GM12878 (cell line): ENCODE measurements around the gene PUS7L. TPM values are rescaled to one million over a fixed set of nuclear protein-coding genes. Genes with fewer than 3 reads are reported as not detected.

Source experiments
- ATAC-seq: fragments of 200-7000 bp; cut with Tn5 transposase; 3 replicates; pipeline ENCODE4 v1.9.1; 2020; ENCODE audit warnings: mild to moderate bottlenecking, moderate library complexity
- BruUV-seq: library from RNA; stranded (reverse); fragments of 400-500 nt; replicated peaks from 2 replicates; lab custom pipeline; 2021; lab: Mats Ljungman, UMichigan
- CTCF ChIA-PET: fragments of 300-600 bp; sonication (Branson Sonifier 250); formaldehyde crosslinking; extraction: SDS; loops from one replicate; lab custom pipeline; 2021; ENCODE audit warnings: inconsistent platforms; lab: Yijun Ruan, JAX
- POLR2A ChIA-PET: fragments of 350-600 bp; formaldehyde crosslinking; extraction: SDS; loops from one replicate; lab custom pipeline; 2021; ENCODE audit warnings: inconsistent platforms; lab: Charles Lee
- RAD21 ChIA-PET: fragments of 300-600 bp; sonication (Branson Sonifier 250); formaldehyde crosslinking; loops from one replicate; lab custom pipeline; 2023; ENCODE audit warnings: antibody characterized with exemption; ENCODE audit not compliant: unreplicated experiment; lab: Charles Lee
- SMC1A ChIA-PET: fragments of 300-600 bp; sonication (Branson Sonifier 250); formaldehyde crosslinking; loops from one replicate; lab custom pipeline; 2023; ENCODE audit not compliant: unreplicated experiment, uncharacterized antibody; lab: Charles Lee
- DNase-seq: peaks from one replicate; pipeline ENCODE4 v3.0.0-alpha.2; 2011; ENCODE audit warnings: low read depth, low spot score
- FAIRE-seq: peaks from 3 replicates; lab custom pipeline; 2011; peaks lifted over from hg19 to GRCh38; lab: Jason Lieb, UNC
- H2AFZ ChIP-seq: 2 replicates; pipeline ENCODE4 v1.6.0; 2011; ENCODE audit warnings: low read depth, low read length, control low read depth; ENCODE audit not compliant: control insufficient read depth
- H3K27ac ChIP-seq: 2 replicates; pipeline ENCODE4 v1.5.1; 2011; ENCODE audit warnings: control low read depth; ENCODE audit not compliant: control insufficient read depth, insufficient read depth
- H3K27me3 ChIP-seq, 2 experiments: replicated peaks in 1 of 2; 2 replicates each; pipeline versions ENCODE4 v1.6.0 to v1.6.1; 2011; ENCODE audit warnings: low read length in 1 of 2; ENCODE audit not compliant: control insufficient read depth in 2 of 2, insufficient read depth in 2 of 2
- H3K36me3 ChIP-seq, 2 experiments: 2 replicates each; pipeline ENCODE4 v1.5.1; 2011; ENCODE audit warnings: low read length in 1 of 2; ENCODE audit not compliant: control insufficient read depth in 2 of 2, insufficient read depth in 2 of 2
- H3K4me1 ChIP-seq: 2 replicates; pipeline ENCODE4 v1.6.1; 2011; ENCODE audit warnings: mild to moderate bottlenecking, low read length, moderate library complexity, mixed read lengths; ENCODE audit not compliant: control insufficient read depth, insufficient read depth
- H3K4me2 ChIP-seq: 2 replicates; pipeline ENCODE4 v1.6.0; 2011; ENCODE audit warnings: control low read depth; ENCODE audit not compliant: control insufficient read depth, insufficient read depth
- H3K4me3 ChIP-seq: fragments of 200-600 bp; sonication (generic); 2 replicates; pipeline ENCODE4 v1.5.1; 2016
- H3K79me2 ChIP-seq: 2 replicates; pipeline ENCODE4 v1.6.0; 2011; ENCODE audit warnings: low read length; ENCODE audit not compliant: control insufficient read depth, insufficient read depth
- H3K9ac ChIP-seq: 2 replicates; pipeline ENCODE4 v1.8.0; 2011; ENCODE audit warnings: low read length, control low read depth, mixed read lengths; ENCODE audit not compliant: control insufficient read depth, insufficient read depth
- H3K9me3 ChIP-seq: replicated peaks from 3 replicates; pipeline ENCODE4 v1.5.1; 2011; ENCODE audit warnings: mild to moderate bottlenecking, low read length; ENCODE audit not compliant: control insufficient read depth, insufficient read depth
- H4K20me1 ChIP-seq: 2 replicates; pipeline ENCODE4 v1.6.0; 2011; ENCODE audit not compliant: control insufficient read depth, insufficient read depth
- CHD2 ChIP-seq: IDR thresholded peaks from 2 replicates; pipeline ENCODE4 v1.6.1; 2011; ENCODE audit warnings: low read depth, low read length, improper control_type of control experiment, borderline replicate concordance
- GABPA ChIP-seq: IDR thresholded peaks from 2 replicates; pipeline ENCODE4 v1.6.1; 2014; ENCODE audit warnings: antibody characterized with exemption, low read depth, mild to moderate bottlenecking, inconsistent platforms
- KLF5 ChIP-seq: fragments of 450-650 bp; IDR thresholded peaks from 2 replicates; pipeline ENCODE4 v1.6.1; 2014; ENCODE audit warnings: mild to moderate bottlenecking; ENCODE audit not compliant: partially characterized antibody
- NFXL1 ChIP-seq: fragments of 450-650 bp; IDR thresholded peaks from 2 replicates; pipeline ENCODE4 v1.6.1; 2017; ENCODE audit warnings: antibody characterized with exemption, mild to moderate bottlenecking, borderline replicate concordance
- NRF1 ChIP-seq: conservative IDR thresholded peaks from 2 replicates; pipeline ENCODE4 v1.6.1; 2011; ENCODE audit warnings: mild to moderate bottlenecking, low read depth, low read length, improper control_type of control experiment
- PKNOX1 ChIP-seq: fragments of 450-650 bp; IDR thresholded peaks from 2 replicates; pipeline ENCODE4 v1.6.1; 2016; ENCODE audit warnings: mild to moderate bottlenecking
- POLR2AphosphoS2 ChIP-seq: IDR thresholded peaks from 2 replicates; pipeline ENCODE4 v1.6.1; 2011; ENCODE audit warnings: low read depth, mild to moderate bottlenecking, low read length, improper control_type of control experiment, moderate library complexity
- SMAD1 ChIP-seq: fragments of 450-650 bp; IDR thresholded peaks from 2 replicates; pipeline ENCODE4 v1.6.1; 2018; ENCODE audit warnings: mild to moderate bottlenecking, low read depth; ENCODE audit not compliant: partially characterized antibody
- ZNF207 ChIP-seq: fragments of 450-650 bp; IDR thresholded peaks from 2 replicates; pipeline ENCODE4 v1.6.1; 2014; ENCODE audit warnings: antibody characterized with exemption, mild to moderate bottlenecking, borderline replicate concordance
- ZNF622 ChIP-seq: fragments of 450-650 bp; IDR thresholded peaks from 2 replicates; pipeline ENCODE4 v1.6.1; 2017; ENCODE audit warnings: mild to moderate bottlenecking, inconsistent platforms
- ZZZ3 ChIP-seq: IDR thresholded peaks from 2 replicates; pipeline ENCODE4 v1.6.1; 2011; ENCODE audit warnings: low read depth; ENCODE audit not compliant: control insufficient read depth, insufficient read length
- WGBS: methylation state at CpG from one replicate; pipeline ENCODE4 v1.1.6; 2016; ENCODE audit warnings: low lambda C conversion rate; ENCODE audit not compliant: insufficient replicate concordance, insufficient coverage; ENCODE audit errors: missing lambda C conversion rate; 5-methylcytosine and 5-hydroxymethylcytosine counted together
- in situ Hi-C: fragments of 300-500 bp; cut with MboI; formaldehyde crosslinking; loops from 9 replicates; pipeline ENCODE4 v1.14.3; 2018; ENCODE audit warnings: mixed read lengths
- intact Hi-C: fragments of 100-400 bp; cut with micrococcal nuclease; formaldehyde crosslinking; loops from one replicate; pipeline ENCODE4 v1.14.2; 2022; ENCODE audit not compliant: unreplicated experiment
- polyA plus RNA-seq, 11 experiments: library from polyadenylated mRNA; depleted of rRNA in 4 of 11; unstranded in 6 of 11; stranded (reverse) in 5 of 11; fragments of >200 nt; fragmentation: Nextera tagmentation in 4 of 11; fragmentation: Illumina TruSeq in 1 of 11; extraction: Ambion mirVana in 4 of 11; extraction: Trizol in 1 of 11; gene quantifications; 1 replicate in 1 of 11; 2 replicates in 10 of 11; pipeline versions ENCODE4 v1.2.1 to v1.2.3, GENCODE V29; 2011 to 2016; ENCODE audit warnings: inconsistent platforms in 2 of 11, missing spikeins in 2 of 11, low read depth in 1 of 11
- total RNA-seq, 4 experiments: library from RNA; depleted of rRNA in 3 of 4; stranded (reverse); fragments of >200 nt in 3 of 4; fragmentation: Illumina TruSeq in 1 of 4; extraction: Trizol in 1 of 4; gene quantifications; 2 replicates each; pipeline versions ENCODE4 v1.2.1 to v1.2.3, GENCODE V29; 2013 to 2021
- TF ChIP-seq, protein P1 (sequence below): IDR thresholded peaks from 2 replicates; pipeline ENCODE4 v1.6.1; 2012; ENCODE audit warnings: low read length, inconsistent platforms

PUS7L gene
- total and polyA plus RNA-seq, 10 of the 15 experiments (the other 5 are each of a cell fraction or from before 2014, with no cell fraction given), result 7.2 to 42.1 (median 19.6) TPM

- 96% methylated on average over 3 of the region's 3 CpGs for WGBS
- DNase-seq (no peak), FAIRE-seq (no peak), ATAC-seq (no peak)
- H3K36me3 ChIP-seq, result no peaks in the 10 kb centered on the region; a peak in 1 of 4 replicates
- RAD21 ChIA-PET, result interaction anchor here (1.5 to 3.0 kb wide), 2 partner anchors 45 to 48 kb away, joined by 3 to 17 read pairs; partner anchors contain the start of genes IRAK4 and PUS7L
- CTCF ChIA-PET, result interaction anchor here (0.9 to 3.7 kb wide), 5 partner anchors 9 to 363 kb away, joined by 3 to 21 read pairs (median 4); partner anchors contain the start of genes IRAK4 and PUS7L
- intact Hi-C loops (loop anchor here (2.0 kb wide), 1 partner anchor 75 kb away; no protein-coding TSS in a partner anchor), in situ Hi-C loops (no loop called here)
- H3K27me3 ChIP-seq, result no peaks in the 10 kb centered on the region
- H4K20me1 ChIP-seq, result no peaks in the 10 kb centered on the region
- POLR2A ChIA-PET, result interaction anchor here (1.0 to 3.0 kb wide), 3 partner anchors 35 to 48 kb away, joined by 3 to 24 read pairs (median 3); partner anchors contain the start of genes IRAK4 and PUS7L
- peaks cover 37% of the 10 kb centered on the region for H3K79me2 ChIP-seq
- peak overlapping the region; percentile 48 for H3K4me2 ChIP-seq
- H3K27ac ChIP-seq, result no peak overlapping the region
- SMC1A ChIA-PET, result interaction anchor here (1.1 to 3.8 kb wide), 7 partner anchors 9 to 78 kb away, joined by 3 to 11 read pairs (median 5); no protein-coding TSS in a partner anchor
- no peak for TF ChIP-seq NRF1
- no peak for TF ChIP-seq CHD2
- TF ChIP-seq PKNOX1, result no peak
- TF ChIP-seq GABPA, result no peak
- no peak for TF ChIP-seq ZNF207
- no peak for TF ChIP-seq ZNF622
- TF ChIP-seq POLR2AphosphoS2, result no peak
- no peak for TF ChIP-seq ZZZ3
- TF ChIP-seq SMAD1, result no peak
- no peak for TF ChIP-seq KLF5
- TF ChIP-seq, protein P1, sequence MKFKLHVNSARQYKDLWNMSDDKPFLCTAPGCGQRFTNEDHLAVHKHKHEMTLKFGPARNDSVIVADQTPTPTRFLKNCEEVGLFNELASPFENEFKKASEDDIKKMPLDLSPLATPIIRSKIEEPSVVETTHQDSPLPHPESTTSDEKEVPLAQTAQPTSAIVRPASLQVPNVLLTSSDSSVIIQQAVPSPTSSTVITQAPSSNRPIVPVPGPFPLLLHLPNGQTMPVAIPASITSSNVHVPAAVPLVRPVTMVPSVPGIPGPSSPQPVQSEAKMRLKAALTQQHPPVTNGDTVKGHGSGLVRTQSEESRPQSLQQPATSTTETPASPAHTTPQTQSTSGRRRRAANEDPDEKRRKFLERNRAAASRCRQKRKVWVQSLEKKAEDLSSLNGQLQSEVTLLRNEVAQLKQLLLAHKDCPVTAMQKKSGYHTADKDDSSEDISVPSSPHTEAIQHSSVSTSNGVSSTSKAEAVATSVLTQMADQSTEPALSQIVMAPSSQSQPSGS, result no peak
- TF ChIP-seq NFXL1, result no peak
- H3K9ac ChIP-seq, result no peak overlapping the region
- H3K4me3 ChIP-seq, result peak overlapping the region; percentile 84; the same call in 1 of the 2 replicates
- H3K9me3 ChIP-seq, result no peaks in the 10 kb centered on the region
- H2AFZ ChIP-seq, result no peak overlapping the region
- no TSS peak for BruUV-seq
- H3K4me1 ChIP-seq, result no peaks in the 10 kb centered on the region
Measured at GRCh38 chr12:43807386-43807785, 48.8 kb upstream of the PUS7L start.
